Mammary epithelial cell (primary cell): ENCODE results near the gene MDH1.

ENCODE experiments used
- EZH2 ChIP-seq: IDR thresholded peaks from 2 replicates; pipeline ENCODE4 v1.6.1; 2012; ENCODE audit warnings: low read length, inconsistent platforms, borderline replicate concordance
- TF ChIP-seq, protein P1 (sequence below), 2 donors: IDR thresholded peaks in 1 of 2; conservative IDR thresholded peaks in 1 of 2; 2 replicates each; pipeline ENCODE4 v1.5.1; 2011 to 2012; ENCODE audit warnings: inconsistent platforms in 2 of 2, low read length in 2 of 2, mild to moderate bottlenecking in 2 of 2, control low read depth in 1 of 2, low read depth in 1 of 2; ENCODE audit not compliant: insufficient read depth in 1 of 2; ENCODE audit errors: extremely low read depth in 1 of 2

DNA sequence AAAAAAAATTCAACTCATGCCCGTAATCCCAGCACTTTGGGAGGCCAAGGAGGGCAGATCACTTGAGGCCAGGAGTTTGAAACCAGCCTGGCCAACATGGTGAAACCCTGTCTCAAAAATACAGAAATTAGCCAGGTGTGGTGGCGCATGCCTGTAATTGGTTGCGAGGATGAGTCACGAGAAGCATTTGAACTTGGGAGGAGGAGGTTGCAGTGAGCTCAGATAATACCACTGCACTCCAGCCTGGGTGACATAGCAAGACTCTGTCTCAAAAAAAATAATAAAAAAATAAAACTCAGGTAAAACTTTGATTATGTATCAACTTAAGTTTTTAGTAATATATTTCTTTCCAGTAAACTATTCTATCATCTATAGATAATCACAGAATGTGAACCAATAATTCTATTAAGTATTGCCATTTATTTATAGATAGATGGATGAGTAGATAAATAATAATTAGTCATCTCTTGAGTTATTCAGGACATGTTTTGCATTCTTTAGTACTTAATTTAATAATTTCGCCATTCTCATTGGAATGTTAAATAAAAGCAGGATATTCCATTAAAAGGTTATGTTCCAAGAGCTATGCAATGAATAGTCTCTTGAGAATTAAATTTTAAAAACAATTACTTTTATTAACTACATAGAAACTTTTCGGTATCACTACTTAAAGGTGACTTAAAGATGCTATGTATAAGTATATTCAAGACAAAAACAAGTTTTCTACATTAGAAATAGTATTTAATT, 49.2 kb upstream of the MDH1 start:
- TF ChIP-seq, protein P1, sequence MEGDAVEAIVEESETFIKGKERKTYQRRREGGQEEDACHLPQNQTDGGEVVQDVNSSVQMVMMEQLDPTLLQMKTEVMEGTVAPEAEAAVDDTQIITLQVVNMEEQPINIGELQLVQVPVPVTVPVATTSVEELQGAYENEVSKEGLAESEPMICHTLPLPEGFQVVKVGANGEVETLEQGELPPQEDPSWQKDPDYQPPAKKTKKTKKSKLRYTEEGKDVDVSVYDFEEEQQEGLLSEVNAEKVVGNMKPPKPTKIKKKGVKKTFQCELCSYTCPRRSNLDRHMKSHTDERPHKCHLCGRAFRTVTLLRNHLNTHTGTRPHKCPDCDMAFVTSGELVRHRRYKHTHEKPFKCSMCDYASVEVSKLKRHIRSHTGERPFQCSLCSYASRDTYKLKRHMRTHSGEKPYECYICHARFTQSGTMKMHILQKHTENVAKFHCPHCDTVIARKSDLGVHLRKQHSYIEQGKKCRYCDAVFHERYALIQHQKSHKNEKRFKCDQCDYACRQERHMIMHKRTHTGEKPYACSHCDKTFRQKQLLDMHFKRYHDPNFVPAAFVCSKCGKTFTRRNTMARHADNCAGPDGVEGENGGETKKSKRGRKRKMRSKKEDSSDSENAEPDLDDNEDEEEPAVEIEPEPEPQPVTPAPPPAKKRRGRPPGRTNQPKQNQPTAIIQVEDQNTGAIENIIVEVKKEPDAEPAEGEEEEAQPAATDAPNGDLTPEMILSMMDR (conservative IDR thresholded peaks at IDR 0.05 in 1 of 2, IDR thresholded peaks at IDR 0.05 in 1 of 2; ENCODE audit: extremely low read depth in 1 of 2, insufficient read depth in 1 of 2, low read depth in 1 of 2, low read length in 2 of 2): no peak
- TF ChIP-seq EZH2: no peak
